ENCODE data around the gene PHF3. TPM values are rescaled to one million over a fixed set of nuclear protein-coding genes. Genes with fewer than 3 reads are reported as not detected.

Gene PHF3
- total RNA-seq, 4 donors from 2014 or later, result 60.0 to 98.1 (median 79.8) TPM

- WGBS, 2 donors (ENCODE audit: low coverage in 1 of 2), result 88 to 100% methylated on average over 1 of the region's 1 CpG
- ATAC-seq, result no peak
- H3K27me3 ChIP-seq, result no peaks in the 10 kb centered on the region
- H3K4me3 ChIP-seq, result no peak overlapping the region
- no peaks in the 10 kb centered on the region for H3K36me3 ChIP-seq
- H3K4me1 ChIP-seq, result no peaks in the 10 kb centered on the region
- no peak for TF ChIP-seq CTCF (IDR thresholded peaks at IDR 0.05)
- TF ChIP-seq POLR2A (IDR thresholded peaks at IDR 0.05), result no peak
- TF ChIP-seq POLR2AphosphoS5 (IDR thresholded peaks at IDR 0.05), result no peak
- H3K9me3 ChIP-seq, result no peaks in the 10 kb centered on the region
- H3K27ac ChIP-seq, result no peak overlapping the region
Observed at GRCh38 chr6:63609231-63609630, 26.4 kb upstream of the PHF3 start.

GRCh38 chr6:63610944-63611343 is 24.7 kb upstream of the PHF3 start:
- H3K27me3 ChIP-seq, result no peaks in the 10 kb centered on the region
- H3K4me3 ChIP-seq, result no peak overlapping the region
- WGBS, 2 donors (ENCODE audit: low coverage in 1 of 2), result 25 to 50% methylated on average over 1 of the region's 1 CpG
- H3K27ac ChIP-seq, result no peak overlapping the region
- no peak for TF ChIP-seq EP300 (IDR thresholded peaks at IDR 0.05)
- H3K4me1 ChIP-seq, result no peaks in the 10 kb centered on the region
- H3K36me3 ChIP-seq, result no peaks in the 10 kb centered on the region
- H3K9me3 ChIP-seq, result no peaks in the 10 kb centered on the region
- ATAC-seq, result no peak

- H3K27ac ChIP-seq, result no peak overlapping the region
- TF ChIP-seq POLR2AphosphoS5 (IDR thresholded peaks at IDR 0.05), result no peak
- no peak for TF ChIP-seq CTCF (IDR thresholded peaks at IDR 0.05)
- no peak for TF ChIP-seq EP300 (IDR thresholded peaks at IDR 0.05)
- no peak for TF ChIP-seq POLR2A (IDR thresholded peaks at IDR 0.05)
- no peak for ATAC-seq
- 95 to 100% methylated on average over 1 of the region's 1 CpG for WGBS, 2 donors (ENCODE audit: low coverage in 1 of 2)
- H3K36me3 ChIP-seq, result no peaks in the 10 kb centered on the region
- no peak overlapping the region for H3K4me3 ChIP-seq
- H3K9me3 ChIP-seq, result no peaks in the 10 kb centered on the region
- no peaks in the 10 kb centered on the region for H3K27me3 ChIP-seq
- no peaks in the 10 kb centered on the region for H3K4me1 ChIP-seq
Observed at GRCh38 chr6:63611560-63611959, 24.0 kb upstream of the PHF3 start.

GRCh38 chr6:63615590-63615989 is 20.0 kb upstream of the PHF3 start:
- H3K4me1 ChIP-seq, result no peaks in the 10 kb centered on the region
- 75 to 79% methylated on average over 1 of the region's 1 CpG for WGBS, 2 donors (ENCODE audit: low coverage in 1 of 2)
- H3K27ac ChIP-seq, result no peak overlapping the region
- no peaks in the 10 kb centered on the region for H3K9me3 ChIP-seq
- no peaks in the 10 kb centered on the region for H3K36me3 ChIP-seq
- ATAC-seq, result no peak
- H3K27me3 ChIP-seq, result peaks cover 5% of the 10 kb centered on the region
- TF ChIP-seq EP300 (IDR thresholded peaks at IDR 0.05) (no peak), CTCF (IDR thresholded peaks at IDR 0.05) (no peak), POLR2AphosphoS5 (IDR thresholded peaks at IDR 0.05) (no peak), POLR2A (IDR thresholded peaks at IDR 0.05) (no peak)
- H3K4me3 ChIP-seq, result no peak overlapping the region

GRCh38 chr6:63624091-63624490 is 11.5 kb upstream of the PHF3 start:
- no peak for ATAC-seq
- H3K27ac ChIP-seq, result no peak overlapping the region
- no peak overlapping the region for H3K4me3 ChIP-seq
- no peaks in the 10 kb centered on the region for H3K9me3 ChIP-seq
- TF ChIP-seq CTCF (IDR thresholded peaks at IDR 0.05) (no peak), POLR2A (IDR thresholded peaks at IDR 0.05) (no peak), EP300 (IDR thresholded peaks at IDR 0.05) (no peak), POLR2AphosphoS5 (IDR thresholded peaks at IDR 0.05) (no peak)
- peaks cover 5% of the 10 kb centered on the region for H3K27me3 ChIP-seq
- H3K36me3 ChIP-seq, result no peaks in the 10 kb centered on the region
- H3K4me1 ChIP-seq, result no peaks in the 10 kb centered on the region
- WGBS, 2 donors (ENCODE audit: low coverage in 1 of 2), result 76 to 84% methylated on average over 2 of the region's 2 CpGs

Data from gastroesophageal sphincter (tissue), 4 donors.